CD4-positive, alpha-beta T cell treated with Interleukin-4 for 4 hours (primary cell): Measurements from ENCODE around the gene TNK2.
A peak's percentile ranks its signal among the peaks of the same experiment; 100 is the strongest.
"Not testable (repeated sequence)": the region's sequence is repeated elsewhere in the genome, so short reads cannot be mapped to it uniquely, and the experiment has no call there.

ENCODE experiments used
- DNase-seq: peaks from one replicate; pipeline ENCODE4 v3.0.0-alpha.2; 2020

TNK2 gene

DNA sequence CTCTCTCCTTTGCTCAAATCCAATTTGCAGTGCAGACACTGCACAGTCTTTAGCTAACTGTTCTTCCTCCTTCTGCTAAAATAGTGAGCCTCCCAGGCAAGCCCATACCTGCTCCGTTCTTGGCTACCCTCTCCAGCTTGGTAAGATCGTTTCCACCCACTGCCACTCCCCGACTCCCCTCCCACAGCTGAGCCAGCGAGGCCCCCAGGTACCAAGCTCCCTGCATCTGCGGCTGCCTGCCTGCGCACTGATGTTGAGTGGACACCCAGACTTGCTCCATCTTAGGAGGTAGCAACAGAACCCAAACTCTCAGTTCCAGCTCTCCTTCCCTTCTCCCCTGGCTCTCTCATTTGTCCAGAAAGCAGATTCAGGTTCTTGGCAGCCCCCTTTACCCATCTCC is 7.9 kb upstream of the TNK2 start:
- DNase-seq, result no peak

DNA sequence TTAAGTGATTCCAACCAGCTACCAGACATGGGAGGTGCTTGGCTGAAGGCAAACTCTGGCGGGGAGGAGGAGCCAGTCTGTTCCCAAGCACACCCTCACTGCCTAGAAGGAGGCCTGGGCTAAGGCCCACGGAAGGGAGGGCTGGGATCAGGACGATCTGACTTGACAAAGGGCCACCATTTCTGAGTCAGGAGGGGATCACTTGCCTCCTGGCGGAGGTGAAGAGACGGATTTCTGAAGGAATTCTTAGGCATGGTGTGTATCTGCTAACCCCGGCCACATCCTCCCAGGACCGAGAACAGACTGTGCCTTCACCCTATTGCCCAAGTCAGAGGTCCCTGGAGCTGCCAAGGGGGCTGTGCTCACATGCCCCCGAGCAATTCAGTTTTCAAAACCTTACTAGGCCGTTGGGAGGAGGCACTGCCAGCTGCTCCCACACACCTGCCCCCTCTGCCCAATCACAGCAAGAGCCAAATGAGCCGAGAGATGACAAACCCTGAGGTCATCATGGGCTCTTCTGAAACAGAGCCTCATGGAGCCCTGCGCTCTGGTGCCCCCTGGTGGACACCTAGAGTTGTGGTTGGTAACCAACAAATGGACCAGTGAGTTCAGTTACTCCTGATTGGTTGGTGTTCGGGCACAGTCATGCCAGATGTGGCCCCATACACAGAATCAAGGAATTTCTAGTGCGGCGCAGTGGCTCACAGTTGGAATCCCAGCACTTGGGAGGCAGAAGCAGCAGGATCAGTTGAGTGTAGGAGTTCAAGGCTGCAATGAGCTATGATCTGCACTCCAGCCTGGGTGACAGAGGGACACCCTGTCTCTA is 6.5 kb upstream of the TNK2 start:
- DNase-seq, result peak; percentile 95

DNA sequence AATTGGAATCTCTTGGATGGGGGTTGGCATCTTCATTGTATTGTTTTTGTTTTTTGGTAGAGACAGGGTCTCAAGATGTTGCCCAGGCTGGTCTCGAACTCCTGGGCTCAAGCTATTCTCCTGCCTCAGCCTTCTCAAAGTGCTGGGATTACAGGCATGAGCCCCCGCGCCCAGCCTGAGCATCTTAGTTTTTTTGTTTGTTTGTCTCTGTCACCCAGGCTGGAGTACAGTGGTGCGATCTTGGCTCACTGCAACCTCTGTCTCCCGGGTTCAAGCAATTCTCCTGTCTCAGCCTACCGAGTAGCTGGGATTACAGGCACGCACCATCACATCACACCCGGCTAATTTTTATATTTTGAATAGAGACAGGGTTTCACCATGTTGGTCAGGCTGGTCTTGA is 5.8 kb upstream of the TNK2 start:
- not testable (repeated sequence) for DNase-seq

DNA sequence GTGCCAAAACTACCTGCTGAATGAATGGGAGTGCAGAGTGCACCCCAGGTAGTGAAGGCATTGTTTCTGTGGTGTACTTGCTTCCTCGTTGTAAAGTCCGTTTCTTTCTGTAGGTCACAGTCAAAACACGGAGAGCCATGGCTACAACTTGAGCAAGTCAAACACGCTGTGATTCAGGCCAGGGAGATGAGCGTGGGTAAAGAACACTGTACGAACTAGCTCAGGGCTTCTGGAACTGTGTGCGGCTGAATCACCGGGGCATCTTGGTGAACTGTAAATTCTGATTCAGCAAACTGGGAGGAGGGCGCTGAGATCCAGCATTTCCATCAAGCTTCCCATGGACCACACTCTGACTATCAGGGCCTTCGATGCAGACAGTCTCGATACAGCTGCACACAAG is 5.0 kb upstream of the TNK2 start:
- no peak for DNase-seq

DNA sequence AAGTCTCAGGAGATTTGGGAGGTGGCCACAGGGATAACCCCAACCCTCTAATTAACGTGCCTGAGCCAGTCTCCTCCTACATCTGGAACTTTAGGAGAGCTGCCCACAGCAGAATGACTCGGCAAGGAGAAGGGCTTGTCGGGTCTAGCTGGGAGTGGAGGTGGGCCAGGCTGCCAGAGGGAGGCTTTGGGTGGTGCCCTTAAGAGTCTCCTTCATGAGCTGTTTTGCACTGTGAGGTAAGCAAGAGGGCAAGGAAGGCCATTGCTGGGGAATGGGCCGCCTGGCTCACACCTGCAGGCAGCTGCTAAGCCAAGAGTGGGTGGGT is 3.6 kb upstream of the TNK2 start:
- no peak for DNase-seq

DNA sequence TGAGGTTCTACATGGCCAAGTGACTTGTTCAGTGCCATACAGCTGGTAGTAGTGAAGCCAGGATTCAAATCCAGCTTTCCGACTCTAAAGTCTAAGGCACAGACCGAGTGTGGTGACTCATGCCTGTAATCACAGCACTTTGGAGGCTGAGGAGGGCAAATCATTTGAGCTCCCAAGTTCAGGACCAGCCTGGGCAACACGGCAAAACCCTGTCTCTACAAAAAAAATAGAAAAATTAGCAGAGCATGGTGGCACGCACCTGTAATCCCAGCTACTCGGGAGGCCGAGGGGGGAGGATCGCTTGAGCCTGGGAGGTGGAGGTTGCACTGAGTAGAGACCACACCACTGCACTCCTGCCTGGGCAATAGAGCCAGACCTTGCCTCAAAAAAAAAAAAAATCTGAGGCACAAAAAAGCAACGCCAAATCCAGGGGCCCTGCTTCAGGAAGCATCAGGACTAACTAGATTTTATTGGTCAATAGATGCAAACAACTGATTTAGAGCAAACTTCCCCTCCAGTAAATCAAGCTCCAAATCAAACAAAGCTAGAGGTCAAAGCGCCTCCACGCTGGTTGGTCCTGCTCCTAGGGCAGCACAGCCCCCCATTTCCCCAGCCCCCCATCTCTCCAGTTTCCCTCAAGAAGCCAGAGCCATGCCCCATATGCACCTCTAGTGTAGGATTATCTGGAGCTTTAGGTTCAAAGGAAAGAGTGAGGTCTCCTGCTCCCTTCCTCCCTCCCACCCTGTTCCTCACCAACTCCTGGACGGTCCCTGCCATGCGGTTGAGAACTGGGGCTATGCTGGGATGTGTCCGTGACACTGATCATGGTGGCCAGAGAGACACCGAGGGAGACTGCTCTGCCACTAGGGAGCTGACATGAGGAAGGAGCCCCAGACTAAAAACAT is 2.9 kb upstream of the TNK2 start:
- no peak for DNase-seq

DNA sequence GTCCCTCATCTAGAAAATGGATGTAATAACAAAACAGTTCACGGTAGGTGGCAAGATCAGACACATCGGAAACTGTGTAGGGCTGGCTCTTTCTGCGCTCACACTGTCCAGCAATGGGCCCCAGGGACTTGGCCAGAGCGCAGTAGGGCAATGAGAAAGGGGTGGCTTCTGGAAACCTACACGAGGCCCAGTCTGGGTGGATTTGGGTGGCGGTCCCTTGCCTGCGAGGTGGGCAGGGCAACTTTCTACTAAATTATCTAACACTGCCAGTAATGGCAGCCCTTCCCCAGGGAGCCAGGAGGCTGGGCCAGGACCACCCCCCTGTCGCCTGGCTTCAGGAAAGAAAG is 2.1 kb upstream of the TNK2 start:
- DNase-seq, result no peak

DNA sequence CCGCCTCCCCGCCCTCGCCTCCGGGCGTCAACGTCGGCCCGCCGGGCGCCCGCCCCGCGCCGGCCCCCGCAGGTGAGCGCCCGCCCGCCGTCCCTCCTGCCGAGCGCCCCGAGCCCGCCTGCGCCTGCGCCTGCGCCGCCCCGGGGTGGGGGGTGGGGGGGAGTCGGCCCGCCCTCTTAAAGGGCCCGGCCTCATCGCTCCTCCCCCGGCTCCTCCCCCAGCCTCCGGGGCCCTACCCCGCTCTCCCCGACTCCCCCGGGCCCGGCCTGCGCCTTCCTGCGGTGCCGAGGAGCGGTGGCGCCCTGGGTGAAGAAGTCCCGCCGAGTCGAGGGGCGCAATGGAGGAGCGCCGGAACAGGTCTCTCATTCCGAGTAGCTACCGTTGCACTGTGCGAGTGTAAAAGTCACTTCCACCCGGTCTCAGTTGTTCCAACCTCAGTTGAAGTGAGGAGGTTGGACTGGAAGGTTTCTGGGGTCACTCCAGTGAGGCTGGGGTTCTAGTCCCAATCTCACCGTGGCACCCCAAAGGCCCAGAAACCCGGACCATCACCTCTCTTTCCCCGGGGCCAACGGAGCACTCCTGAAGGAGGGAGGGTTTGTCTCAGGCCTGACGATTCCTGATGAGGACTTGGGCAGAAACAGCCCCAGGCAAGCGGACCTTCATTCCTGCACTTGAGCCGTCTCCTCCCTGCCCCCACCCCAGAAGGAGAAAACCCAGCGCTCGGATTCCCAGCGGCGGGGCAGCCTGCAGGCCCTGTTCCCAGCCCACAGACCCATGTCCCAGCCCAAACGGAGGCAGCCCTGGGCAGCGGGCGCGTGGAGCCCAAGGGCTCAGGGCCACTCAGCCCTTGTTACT is 1.5 kb upstream of the TNK2 start:
- DNase-seq, result peak; percentile 86

DNA sequence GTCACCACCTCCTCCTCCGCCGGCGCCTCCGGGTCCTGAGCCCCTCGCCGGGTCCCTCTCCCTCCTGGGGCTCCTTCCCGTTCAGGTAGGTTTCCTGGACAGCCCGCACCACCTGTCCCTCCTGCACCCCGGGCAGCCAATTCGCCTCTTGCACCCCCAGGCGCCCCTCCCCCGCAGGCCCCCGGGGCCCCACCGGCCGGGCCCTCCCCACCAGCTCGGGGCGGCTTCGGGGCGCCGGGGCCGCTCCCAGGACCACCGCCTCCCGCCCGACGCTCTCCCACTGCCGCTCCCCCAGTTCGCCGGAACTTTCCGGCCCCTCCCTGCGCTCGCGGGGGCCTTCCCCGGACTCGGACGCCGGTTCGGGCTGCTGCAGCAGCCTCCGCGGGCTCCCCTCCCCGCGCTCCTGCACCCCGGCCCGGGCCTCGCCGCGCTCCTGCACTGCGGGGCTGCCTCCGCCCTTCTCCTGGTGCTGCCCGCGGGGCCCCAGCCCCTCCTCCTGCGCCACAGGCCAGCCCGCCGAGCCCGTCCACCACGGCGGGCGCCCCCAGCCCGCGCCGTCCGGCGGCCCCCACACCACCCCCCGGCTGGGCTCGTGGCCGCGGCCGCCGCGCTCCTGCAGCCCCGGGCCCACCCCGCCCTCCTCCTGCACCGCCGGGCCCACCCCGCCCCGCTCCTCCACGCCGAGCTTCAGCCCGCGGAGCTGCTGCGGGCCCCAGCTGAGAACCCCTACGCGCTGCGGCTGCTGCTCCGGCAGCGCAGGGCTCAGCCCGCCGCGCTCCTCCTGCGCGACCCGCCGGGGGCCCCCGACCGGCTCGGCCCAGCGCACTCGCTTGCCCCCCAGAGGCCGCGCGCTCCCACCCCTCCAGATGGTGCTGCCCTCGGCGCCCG is 587 bp upstream of the TNK2 start:
- no peak for DNase-seq

DNA sequence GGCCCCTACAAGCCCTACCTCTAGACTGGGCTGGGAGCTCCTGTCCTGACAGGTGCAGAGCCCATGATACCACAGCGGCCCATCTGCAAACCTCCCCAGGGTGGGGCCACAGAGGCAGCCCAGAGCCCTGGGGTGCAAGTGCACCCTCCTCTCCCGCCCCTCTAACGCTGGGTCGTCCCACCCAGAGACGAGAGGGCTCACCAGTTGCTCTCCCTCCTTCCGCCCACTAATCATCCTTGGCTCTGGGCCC is 742 bp downstream of the TNK2 start:
- no peak for DNase-seq

DNA sequence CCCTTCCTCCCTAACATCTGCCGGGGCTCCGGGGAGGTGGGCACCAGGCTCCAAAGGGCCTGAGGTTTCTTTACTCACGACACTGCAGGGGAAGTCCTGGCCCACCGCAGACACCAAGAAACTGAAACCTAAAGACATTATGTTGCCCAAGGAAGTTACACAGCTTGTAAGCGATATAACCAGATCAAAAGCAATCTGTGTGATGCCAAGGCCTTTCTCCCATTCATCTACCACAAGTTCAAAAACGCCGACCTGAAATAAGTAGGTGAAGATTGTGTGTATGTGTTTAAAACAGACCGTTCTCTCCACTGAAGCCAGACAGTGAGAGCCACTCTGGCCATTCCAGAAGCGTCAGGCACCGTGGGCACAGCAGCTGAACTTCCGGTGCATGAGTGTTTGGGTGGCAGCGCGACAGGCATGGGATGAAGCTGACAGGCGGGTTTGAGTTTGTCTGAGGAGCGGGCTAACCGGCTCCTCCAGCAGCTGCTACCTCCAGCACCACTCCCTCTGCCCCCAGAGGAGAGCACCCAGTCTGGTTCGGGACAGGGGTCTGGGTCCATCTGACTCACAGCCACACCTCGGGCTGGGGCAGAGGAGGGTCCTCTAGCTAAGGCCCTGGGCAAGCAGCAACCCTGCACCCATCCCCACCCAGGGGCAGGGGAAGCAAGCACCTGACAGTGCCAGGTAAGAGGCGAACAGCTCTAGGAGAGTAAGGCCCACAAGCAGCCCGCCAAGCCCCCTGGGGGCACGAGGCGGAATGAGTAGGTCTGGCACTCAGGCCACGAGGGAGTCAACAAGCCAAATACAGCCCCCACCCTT is 1.3 kb downstream of the TNK2 start:
- peak; percentile 87 for DNase-seq

DNA sequence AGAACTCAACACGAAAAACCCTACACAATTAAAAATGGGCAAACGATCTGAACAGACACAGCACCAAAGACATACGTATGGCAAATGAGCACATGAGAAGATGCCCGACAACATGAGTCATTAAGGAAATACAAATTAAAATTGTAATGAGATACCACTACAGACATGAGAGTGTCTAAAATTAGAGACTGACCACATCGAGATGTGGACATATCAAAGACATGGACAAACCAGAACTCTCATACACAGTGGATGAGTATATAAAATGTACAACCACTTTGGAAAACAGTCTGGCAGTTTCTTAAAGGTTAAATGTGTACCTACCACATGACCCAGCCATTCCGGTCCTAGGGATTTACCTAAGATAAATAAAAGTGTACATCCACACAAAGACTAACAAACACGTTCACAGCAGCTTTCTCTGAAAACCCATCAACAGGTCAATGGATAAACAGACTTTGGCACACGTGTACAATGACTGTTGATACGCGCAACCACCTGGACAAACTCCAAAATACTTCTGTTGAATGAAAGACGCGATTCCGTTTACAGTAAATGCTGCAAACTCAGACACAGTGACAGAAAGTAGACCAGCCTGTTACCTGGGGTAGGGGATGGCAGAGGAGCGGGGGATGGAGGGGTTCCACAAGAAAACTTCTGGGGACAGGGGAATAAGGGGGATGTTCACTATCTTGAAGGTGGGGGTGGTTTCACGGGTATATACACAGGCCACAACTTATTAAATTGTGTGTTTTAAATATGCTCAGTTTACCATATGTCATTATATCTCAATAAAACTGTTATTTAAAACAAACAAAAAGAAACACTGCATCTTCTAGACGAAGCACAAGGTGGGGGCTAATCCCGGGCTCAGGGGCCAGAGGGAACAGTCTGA is 2.1 kb downstream of the TNK2 start:
- peak; percentile 24 for DNase-seq

DNA sequence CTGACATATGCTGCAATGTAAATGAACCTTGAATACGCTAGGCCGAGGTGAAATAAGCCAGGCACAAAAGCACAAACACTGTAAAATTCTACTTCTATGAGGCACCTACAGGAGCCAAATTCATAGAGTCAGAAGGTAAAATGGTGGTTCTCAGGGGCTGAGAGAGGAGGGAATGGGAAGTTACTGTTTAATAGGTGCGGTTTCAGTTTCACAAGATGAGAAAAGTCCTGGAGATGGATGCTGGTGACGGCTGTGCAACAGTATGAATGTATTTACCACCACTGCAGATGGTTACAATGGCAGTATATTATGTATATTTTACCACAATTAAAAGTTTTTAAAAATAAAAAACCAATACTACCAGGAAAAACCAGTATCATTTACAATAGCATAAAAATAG is 4.0 kb downstream of the TNK2 start:
- no peak for DNase-seq

DNA sequence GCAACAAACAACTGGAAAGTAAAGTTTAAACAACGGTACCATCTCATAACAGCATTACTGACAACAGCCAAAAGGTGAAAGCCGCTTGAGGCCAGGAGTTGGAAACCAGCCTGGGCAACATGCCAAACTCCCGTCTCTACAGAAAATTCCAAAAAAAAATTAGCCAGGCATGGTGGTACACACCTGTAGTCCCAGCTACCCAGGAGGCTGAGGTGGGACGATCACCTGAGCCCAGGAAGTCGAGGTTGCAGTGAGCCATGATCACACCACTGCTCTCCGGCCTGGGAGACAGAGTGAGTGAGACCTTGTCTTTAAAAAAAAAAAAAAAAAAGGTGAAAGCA is 4.4 kb downstream of the TNK2 start:
- no peak for DNase-seq

DNA sequence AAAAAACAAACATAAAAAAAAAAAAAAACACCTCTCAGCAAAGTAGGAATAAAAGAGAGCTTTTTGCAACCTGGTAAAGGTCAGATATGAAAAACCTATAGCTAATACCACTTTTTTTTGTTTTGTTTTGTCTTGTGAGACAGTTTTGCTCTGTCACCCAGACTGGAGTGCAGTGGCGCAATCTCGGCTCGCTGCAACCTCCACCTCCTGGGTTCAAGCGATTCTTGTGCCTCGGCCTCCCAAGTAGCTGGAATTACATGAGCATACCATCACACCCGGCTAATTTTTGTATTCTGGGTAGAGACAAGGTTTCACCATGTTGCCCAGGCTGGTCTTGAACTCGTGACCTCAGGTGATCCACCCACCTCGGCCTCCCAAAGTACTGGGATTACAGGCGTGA is 5.7 kb downstream of the TNK2 start:
- DNase-seq, result not testable (repeated sequence)

DNA sequence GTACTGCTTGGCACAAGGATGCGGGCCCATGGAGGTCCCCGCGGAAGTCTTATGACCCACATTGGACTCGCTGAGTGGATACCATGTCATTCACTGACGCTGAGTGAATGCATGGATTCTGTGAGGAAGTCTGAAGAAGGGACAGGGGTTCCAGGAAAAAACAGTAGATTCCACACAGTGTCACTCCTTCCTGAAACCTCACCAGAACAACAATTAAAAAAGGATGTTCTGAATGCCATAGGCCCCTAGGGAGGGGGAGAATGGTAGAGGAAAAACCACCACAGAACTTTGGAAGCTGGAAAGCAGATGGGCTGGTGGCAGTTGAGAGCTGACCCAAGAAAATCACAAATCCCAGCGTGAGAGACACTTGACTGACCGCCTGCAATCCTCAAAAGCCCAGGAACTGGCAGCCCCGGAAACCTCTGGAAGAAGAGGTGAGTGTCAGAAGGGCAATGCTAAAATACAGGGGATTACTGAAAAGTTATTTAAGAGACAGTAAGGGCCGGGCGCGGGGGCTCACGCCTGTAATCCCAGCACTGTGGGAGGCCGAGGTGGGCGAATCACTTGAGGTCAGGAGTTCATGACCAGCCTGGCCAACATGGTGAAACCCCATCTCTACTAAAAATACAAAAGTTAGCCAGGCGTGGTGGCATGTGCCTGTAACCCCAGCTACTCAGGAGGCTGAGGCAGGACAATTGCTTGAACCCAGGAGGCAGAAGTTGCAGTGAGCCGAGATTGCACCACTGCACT is 6.3 kb downstream of the TNK2 start:
- not testable (repeated sequence) for DNase-seq

DNA sequence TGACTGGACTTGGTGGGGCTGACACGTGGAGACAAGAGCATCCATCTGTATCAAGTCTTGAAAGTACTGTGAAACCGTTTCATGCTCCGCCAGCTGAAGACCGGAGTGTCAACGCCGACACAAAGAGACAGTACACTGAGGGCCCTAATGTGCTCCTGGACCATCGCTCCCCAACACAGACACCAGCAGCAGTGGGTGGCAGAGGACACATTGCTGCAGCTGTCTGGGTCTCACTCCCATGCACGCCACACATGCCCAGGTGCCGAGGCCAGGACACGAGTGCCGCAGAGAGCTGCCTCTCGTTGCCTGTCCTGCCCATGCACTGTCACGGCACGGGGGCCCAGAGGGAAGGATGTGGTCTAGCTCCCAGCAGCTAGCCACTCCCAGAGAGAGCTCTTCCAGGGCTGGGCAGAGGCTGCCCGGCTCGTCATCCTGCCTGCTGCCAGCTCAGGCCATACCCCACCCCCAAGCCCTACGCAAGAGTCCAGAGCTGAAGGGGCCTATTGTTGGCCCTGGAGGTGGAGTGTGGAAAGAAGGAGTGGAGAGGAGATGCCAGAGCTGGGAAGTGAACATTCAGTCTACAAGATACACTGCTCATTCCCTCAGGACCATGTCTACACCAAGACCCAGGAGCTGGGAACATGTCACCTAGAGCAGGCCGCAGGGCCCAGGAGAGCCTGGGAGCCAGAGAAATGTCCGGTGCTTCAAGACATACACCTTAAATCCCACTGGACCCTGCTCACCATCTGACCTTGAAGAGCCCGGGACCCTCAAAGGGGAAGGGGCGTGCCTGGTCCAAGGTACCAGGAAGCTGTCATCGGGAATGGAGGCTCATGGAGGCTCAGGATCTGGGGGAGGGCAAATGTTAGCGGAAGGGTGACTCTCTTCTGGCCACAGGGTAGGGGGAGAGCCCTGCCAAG is 7.7 kb downstream of the TNK2 start:
- DNase-seq, result peak; percentile 23

DNA sequence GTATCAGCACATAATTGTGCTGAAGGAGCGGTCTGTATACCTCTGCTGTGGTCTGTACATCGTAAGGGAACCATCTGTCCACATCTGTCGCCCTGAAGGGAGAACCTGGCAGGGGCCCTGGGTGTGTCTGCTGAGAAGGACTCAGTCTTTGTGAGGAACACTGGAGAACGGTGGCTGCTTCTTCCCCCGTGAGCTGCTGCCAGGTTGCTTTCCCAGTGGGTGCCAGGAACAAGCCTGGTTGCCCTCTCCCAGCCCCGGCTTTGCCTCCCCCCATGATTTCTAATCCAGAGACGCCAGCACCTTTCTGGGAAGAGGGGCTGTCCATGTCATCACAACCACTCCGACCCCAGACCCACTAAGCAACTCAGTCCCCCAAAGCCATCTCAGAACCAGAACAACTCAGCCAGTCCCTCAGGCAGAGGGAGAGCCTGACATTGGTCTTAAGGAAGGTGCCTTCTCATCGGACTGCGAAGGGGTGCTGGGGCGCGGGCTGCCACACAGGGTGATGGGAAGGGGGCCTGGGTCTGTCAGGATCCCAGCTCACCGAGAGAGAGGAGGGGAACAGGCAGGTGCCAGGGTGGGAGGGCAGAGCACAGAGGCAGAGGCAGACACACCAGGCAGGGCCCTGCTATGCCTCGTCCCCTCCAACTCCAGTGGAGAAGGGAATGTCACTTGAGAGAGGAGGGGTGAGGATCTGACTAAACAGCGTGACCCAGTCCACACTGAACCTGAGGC is 8.5 kb downstream of the TNK2 start:
- DNase-seq, result no peak
